A549 (cell line): ENCODE measurements around the gene PCGF6. TPM values are rescaled to one million over a fixed set of nuclear protein-coding genes. Genes with fewer than 3 reads are reported as not detected.

Source experiments
- ATAC-seq, 2 experiments: fragments of 200-7000 bp in 1 of 2; fragments of >200 bp in 1 of 2; cut with Nextera tagmentation in 1 of 2; cut with Tn5 transposase in 1 of 2; 3 replicates each; pipeline versions ENCODE4 v1.8.0 to v1.9.1; 2018 to 2020; ENCODE audit warnings: mild to moderate bottlenecking in 1 of 2, moderate library complexity in 1 of 2
- CTCF ChIA-PET: fragments of 300-600 bp; sonication (Branson Sonifier 250); formaldehyde crosslinking; extraction: SDS; loops from one replicate; lab custom pipeline; 2021; ENCODE audit warnings: antibody characterized with exemption, inconsistent platforms; lab: Yijun Ruan, JAX
- POLR2A ChIA-PET: fragments of 350-600 bp; formaldehyde crosslinking; extraction: SDS; loops from one replicate; lab custom pipeline; 2021; ENCODE audit warnings: antibody characterized with exemption, inconsistent platforms; lab: Yijun Ruan, JAX
- DNase-seq, 2 experiments: peaks; one replicate each; pipeline versions ENCODE4 v3.0.0 to v3.0.0-alpha.2; 2011 to 2016; ENCODE audit warnings: low read depth in 1 of 2, low spot score in 1 of 2
- FAIRE-seq: peaks from 2 replicates; lab custom pipeline; 2011; peaks lifted over from hg19 to GRCh38; lab: Jason Lieb, UNC
- H3K27ac ChIP-seq, 2 experiments: fragments of >200 bp; sonication (Bioruptor Twin); formaldehyde crosslinking; 3 replicates each; pipeline ENCODE4 v1.5.1; 2016 to 2017
- H3K4me1 ChIP-seq: fragments of >200 bp; sonication (Bioruptor Twin); formaldehyde crosslinking; 3 replicates; pipeline ENCODE4 v1.6.1; 2016
- H3K4me2 ChIP-seq: fragments of >200 bp; sonication (Bioruptor Twin); formaldehyde crosslinking; 3 replicates; pipeline ENCODE4 v1.6.1; 2016
- H3K4me3 ChIP-seq: fragments of >200 bp; sonication (Bioruptor Twin); formaldehyde crosslinking; 3 replicates; pipeline ENCODE4 v1.5.1; 2016
- H3K9me3 ChIP-seq: fragments of >200 bp; sonication (Bioruptor Twin); formaldehyde crosslinking; 3 replicates; pipeline ENCODE4 v1.6.1; 2016
- BCL3 ChIP-seq: fragments of >200 bp; sonication (Bioruptor Twin); formaldehyde crosslinking; IDR thresholded peaks from 3 replicates; pipeline ENCODE4 v1.6.1; 2016
- CBX2 ChIP-seq: fragments of 200-600 bp; sonication (generic); IDR thresholded peaks from 2 replicates; pipeline ENCODE4 v1.6.1; 2016; ENCODE audit warnings: low read depth, mild to moderate bottlenecking, borderline replicate concordance
- CBX8 ChIP-seq: fragments of 200-600 bp; sonication (generic); IDR thresholded peaks from 2 replicates; pipeline ENCODE4 v1.6.1; 2016
- CEBPB ChIP-seq, 2 experiments: fragments of >200 bp in 1 of 2; sonication (Bioruptor Twin) in 1 of 2; formaldehyde crosslinking in 1 of 2; IDR thresholded peaks; 2 replicates each; pipeline ENCODE4 v1.6.1; 2012 to 2016
- ELK1 ChIP-seq: fragments of 150-350 bp; IDR thresholded peaks from 2 replicates; pipeline ENCODE4 v1.6.1; 2014; ENCODE audit warnings: low read depth, mild to moderate bottlenecking, low read length
- ESRRA ChIP-seq: fragments of 150-350 bp; IDR thresholded peaks from 2 replicates; pipeline ENCODE4 v1.6.1; 2014; ENCODE audit warnings: mild to moderate bottlenecking, low read length, borderline replicate concordance
- FOSB ChIP-seq: fragments of 250-450 bp; sonication (Bioruptor Pico); IDR thresholded peaks from 2 replicates; pipeline ENCODE4 v1.5.0; 2020; ENCODE audit warnings: mild to moderate bottlenecking, moderate library complexity
- HDAC2 ChIP-seq: fragments of 200-600 bp; sonication (generic); IDR thresholded peaks from 2 replicates; pipeline ENCODE4 v1.6.1; 2016
- HMGXB4 ChIP-seq: fragments of 250-450 bp; sonication (Bioruptor Pico); IDR thresholded peaks from 2 replicates; pipeline ENCODE4 v1.5.0; 2021; ENCODE audit warnings: mild to moderate bottlenecking, moderate library complexity, borderline replicate concordance
- HOXA7 ChIP-seq: fragments of 250-450 bp; sonication (Bioruptor Pico); IDR thresholded peaks from 2 replicates; pipeline ENCODE4 v1.5.0; 2020; ENCODE audit warnings: mild to moderate bottlenecking, moderate library complexity
- HOXB13 ChIP-seq: fragments of 250-450 bp; sonication (Bioruptor Pico); IDR thresholded peaks from 2 replicates; pipeline ENCODE4 v1.5.0; 2020; ENCODE audit warnings: low read depth, mild to moderate bottlenecking, moderate library complexity
- KDM5A ChIP-seq: fragments of 200-600 bp; sonication (generic); IDR thresholded peaks from 2 replicates; pipeline ENCODE4 v1.6.1; 2016; ENCODE audit warnings: antibody characterized with exemption, mild to moderate bottlenecking
- MAX ChIP-seq: IDR thresholded peaks from 2 replicates; pipeline ENCODE4 v1.6.1; 2012
- MYC ChIP-seq: IDR thresholded peaks from 2 replicates; pipeline ENCODE4 v1.6.1; 2012; ENCODE audit warnings: mild to moderate bottlenecking, inconsistent platforms, low read length, improper control_type of control experiment, borderline replicate concordance
- POLR2A ChIP-seq: IDR thresholded peaks from 2 replicates; pipeline ENCODE4 v1.6.1; 2012; ENCODE audit warnings: mild to moderate bottlenecking, low read length
- RARB ChIP-seq: fragments of 250-450 bp; sonication (Bioruptor Pico); IDR thresholded peaks from 2 replicates; pipeline ENCODE4 v1.8.0; 2021; ENCODE audit warnings: mild to moderate bottlenecking, moderate library complexity
- RCOR1 ChIP-seq: fragments of 150-350 bp; IDR thresholded peaks from 2 replicates; pipeline ENCODE4 v1.6.1; 2014; ENCODE audit warnings: antibody characterized with exemption, low read length, low read depth
- SMC3 ChIP-seq: fragments of >200 bp; sonication (Bioruptor Twin); formaldehyde crosslinking; IDR thresholded peaks from 3 replicates; pipeline ENCODE4 v1.6.1; 2018; ENCODE audit warnings: inconsistent platforms
- SREBF2 ChIP-seq: fragments of 450-650 bp; IDR thresholded peaks from 2 replicates; pipeline ENCODE4 v1.6.1; 2014; ENCODE audit warnings: mild to moderate bottlenecking, moderate library complexity
- TP53 ChIP-seq: fragments of 250-450 bp; sonication (Bioruptor Pico); IDR thresholded peaks from 2 replicates; pipeline ENCODE4 v1.5.0; 2021; ENCODE audit warnings: mild to moderate bottlenecking, moderate library complexity
- USF2 ChIP-seq: fragments of 450-650 bp; IDR thresholded peaks from 2 replicates; pipeline ENCODE4 v1.6.1; 2014; ENCODE audit warnings: antibody characterized with exemption
- WGBS: methylation state at CpG from one replicate; pipeline ENCODE4 v1.1.6; 2017; ENCODE audit errors: missing lambda C conversion rate; 5-methylcytosine and 5-hydroxymethylcytosine counted together
- polyA plus RNA-seq, 4 experiments: library from polyadenylated mRNA; depleted of rRNA in 3 of 4; stranded (reverse); fragments of >200 nt; fragmentation: RNase III in 1 of 4; extraction: RNeasy Plus Mini Kit Qiagen cat#74134 plus additional on column Dnase treatment in 1 of 4; gene quantifications; 2 replicates in 3 of 4; 3 replicates in 1 of 4; pipeline ENCODE4 v1.2.3, GENCODE V29; 2011 to 2017

PCGF6 gene
- polyA plus RNA-seq, 2 of the 4 experiments (the other 2 are of a cell fraction), result 11.3 to 17.6 TPM

- POLR2A ChIA-PET, result no interaction called here
- Histone ChIP-seq H3K4me3 (no peak overlapping the region), H3K4me1 (peaks cover 4% of the 10 kb centered on the region; the same call in 2 of the 3 replicates), H3K27ac (no peak overlapping the region)
- no peak for FAIRE-seq
- TF ChIP-seq FOSB (CRISPR knock-in tag), result no peak
- no peak for TF ChIP-seq HOXB13 (CRISPR knock-in tag)
- TF ChIP-seq CBX8, result no peak
- TF ChIP-seq, all 56 proteins: peak for 0
- DNase-seq, result no peak
- ATAC-seq, result no peak
- Histone ChIP-seq H3K9me3 (no peaks in the 10 kb centered on the region), H3K4me2 (no peak overlapping the region)
- 85% methylated on average over 5 of the region's 5 CpGs for WGBS
- CTCF ChIA-PET, result interaction anchor here (0.8 to 1.3 kb wide), 2 partner anchors 19 to 42 kb away, joined by 3 to 5 read pairs; no protein-coding TSS in a partner anchor
These were observed 23.3 kb upstream of the PCGF6 start for GRCh38 chr10:103374263-103374662.

GRCh38 chr10:103373544-103373943 is 22.6 kb upstream of the PCGF6 start:
- no peak for TF ChIP-seq HOXA7 (CRISPR knock-in tag)
- no peak for TF ChIP-seq HDAC2
- no peak for TF ChIP-seq SMC3
- TF ChIP-seq MYC, result no peak
- no peak for TF ChIP-seq USF2
- TF ChIP-seq TP53 (CRISPR knock-in tag), result no peak
- TF ChIP-seq HOXB13 (CRISPR knock-in tag), result no peak
- TF ChIP-seq MAX, result no peak
- TF ChIP-seq ELK1, result no peak
- TF ChIP-seq HMGXB4 (CRISPR knock-in tag), result no peak
- TF ChIP-seq SREBF2, result no peak
- TF ChIP-seq CEBPB (IDR thresholded peaks at IDR 0.05), result no peak
- TF ChIP-seq KDM5A, result no peak
- TF ChIP-seq ESRRA, result no peak
- no peak for TF ChIP-seq CBX2
- TF ChIP-seq, all 56 proteins: peak for 0
- Histone ChIP-seq H3K4me2 (no peak overlapping the region), H3K4me3 (no peak overlapping the region), H3K9me3 (no peaks in the 10 kb centered on the region), H3K4me1 (peaks cover 9% of the 10 kb centered on the region; the same call in 2 of the 3 replicates), H3K27ac (no peak overlapping the region)
- DNase-seq, result no peak
- ChIA-PET CTCF (interaction anchor here (0.6 to 1.3 kb wide), 2 partner anchors 8 to 43 kb away, joined by 3 to 5 read pairs; no protein-coding TSS in a partner anchor), POLR2A (no interaction called here)
- no peak for ATAC-seq
- FAIRE-seq, result no peak
- 87% methylated on average over 3 of the region's 3 CpGs for WGBS

GRCh38 chr10:103367782-103368518 is 17.0 kb upstream of the PCGF6 start, which contains the start of gene TAF5:
Gene TAF5, plus strand, starts transcription at chr10:103367976. Its CDS starts 14 bp downstream, at chr10:103367990.
- Histone ChIP-seq H3K4me2 (peak within 1 kb of the TSS; percentile 84), H3K4me3 (peak within 1 kb of the TSS; percentile 93), H3K27ac (peak within 1 kb of the TSS; percentile 82 to 95), H3K9me3 (no peaks in the 10 kb centered on the region), H3K4me1 (peaks cover 9% of the 10 kb centered on the region; the same call in 2 of the 3 replicates)
- ChIA-PET CTCF (interaction anchor here (0.6 to 2.9 kb wide), 6 partner anchors 12 to 451 kb away, joined by 3 to 11 read pairs (median 3); partner anchors contain the start of genes ATP5MK and PDCD11), POLR2A (interaction anchor here (0.7 to 1.7 kb wide), 7 partner anchors 15 to 214 kb away, joined by 3 to 8 read pairs (median 4); partner anchors contain the start of genes ATP5MK, INA, PCGF6 and PDCD11)
- ATAC-seq (peak; percentile 85 to 90), FAIRE-seq (peak; percentile 18), DNase-seq (peak; percentile 85 to 97)
- 5% methylated on average over 33 of the region's 81 CpGs for WGBS
- TF ChIP-seq RCOR1 (no peak), MAX (peak; percentile 90), HMGXB4 (CRISPR knock-in tag) (no peak), BCL3 (peak; percentile 97), POLR2A (peak; percentile 96), RARB (CRISPR knock-in tag) (no peak)
